ENCODE data around the gene PRDM16. TPM values are rescaled to one million over a fixed set of nuclear protein-coding genes. Genes with fewer than 3 reads are reported as not detected.

PRDM16 gene
- total RNA-seq, 1 donor from 2014 or later = 18.3 TPM

GRCh38 chr1:3126756-3127678 is 58.0 kb downstream of the PRDM16 start:
- H3K4me1 Mint-ChIP-seq (ENCODE audit: low read depth) = peaks cover 12% of the 10 kb centered on the region
- peak overlapping the region; percentile 17 for H3K27ac Mint-ChIP-seq (ENCODE audit: unreplicated experiment)
- no peaks in the 10 kb centered on the region for H3K9me3 Mint-ChIP-seq (ENCODE audit: low read depth)
- H3K4me3 Mint-ChIP-seq (ENCODE audit: unreplicated experiment) = no peak overlapping the region
- H3K27me3 Mint-ChIP-seq (ENCODE audit: low read depth) = no peaks in the 10 kb centered on the region
- no peak for DNase-seq (ENCODE audit: low spot score)
- TF ChIP-seq CTCF (IDR thresholded peaks at IDR 0.05) = no peak
- H3K36me3 Mint-ChIP-seq (ENCODE audit: low read depth) = no peaks in the 10 kb centered on the region

- no peak for DNase-seq (ENCODE audit: low spot score)
- H3K4me3 Mint-ChIP-seq (ENCODE audit: unreplicated experiment) = no peak overlapping the region
- H3K27me3 Mint-ChIP-seq (ENCODE audit: low read depth) = no peaks in the 10 kb centered on the region
- no peak overlapping the region for H3K27ac Mint-ChIP-seq (ENCODE audit: unreplicated experiment)
- no peaks in the 10 kb centered on the region for H3K9me3 Mint-ChIP-seq (ENCODE audit: low read depth)
- TF ChIP-seq CTCF (IDR thresholded peaks at IDR 0.05) = no peak
- peaks cover 16% of the 10 kb centered on the region for H3K4me1 Mint-ChIP-seq (ENCODE audit: low read depth)
- H3K36me3 Mint-ChIP-seq (ENCODE audit: low read depth) = no peaks in the 10 kb centered on the region
Measured at GRCh38 chr1:3127738-3128137, 58.7 kb downstream of the PRDM16 start.

GRCh38 chr1:3128431-3129132 is 59.6 kb downstream of the PRDM16 start:
- Mint-ChIP-seq H3K4me1 (ENCODE audit: low read depth) (peaks cover 25% of the 10 kb centered on the region), H3K4me3 (ENCODE audit: unreplicated experiment) (no peak overlapping the region), H3K27ac (ENCODE audit: unreplicated experiment) (no peak overlapping the region), H3K36me3 (ENCODE audit: low read depth) (no peaks in the 10 kb centered on the region), H3K27me3 (ENCODE audit: low read depth) (no peaks in the 10 kb centered on the region), H3K9me3 (ENCODE audit: low read depth) (no peaks in the 10 kb centered on the region)
- TF ChIP-seq CTCF (IDR thresholded peaks at IDR 0.05) = no peak
- DNase-seq (ENCODE audit: low spot score) = no peak

- no peaks in the 10 kb centered on the region for H3K36me3 Mint-ChIP-seq (ENCODE audit: low read depth)
- H3K4me1 Mint-ChIP-seq (ENCODE audit: low read depth) = peaks cover 30% of the 10 kb centered on the region
- no peak overlapping the region for H3K4me3 Mint-ChIP-seq (ENCODE audit: unreplicated experiment)
- H3K9me3 Mint-ChIP-seq (ENCODE audit: low read depth) = no peaks in the 10 kb centered on the region
- no peak for TF ChIP-seq CTCF (IDR thresholded peaks at IDR 0.05)
- H3K27me3 Mint-ChIP-seq (ENCODE audit: low read depth) = no peaks in the 10 kb centered on the region
- no peak overlapping the region for H3K27ac Mint-ChIP-seq (ENCODE audit: unreplicated experiment)
- DNase-seq (ENCODE audit: low spot score) = no peak
Measured at GRCh38 chr1:3129133-3129490, 60.1 kb downstream of the PRDM16 start.

- Mint-ChIP-seq H3K27ac (ENCODE audit: unreplicated experiment) (no peak overlapping the region), H3K27me3 (ENCODE audit: low read depth) (no peaks in the 10 kb centered on the region), H3K9me3 (ENCODE audit: low read depth) (no peaks in the 10 kb centered on the region), H3K4me1 (ENCODE audit: low read depth) (peaks cover 34% of the 10 kb centered on the region), H3K36me3 (ENCODE audit: low read depth) (no peaks in the 10 kb centered on the region), H3K4me3 (ENCODE audit: unreplicated experiment) (no peak overlapping the region)
- no peak for DNase-seq (ENCODE audit: low spot score)
- no peak for TF ChIP-seq CTCF (IDR thresholded peaks at IDR 0.05)
Measured at GRCh38 chr1:3130268-3130667, 61.3 kb downstream of the PRDM16 start.
